Left hindlimb (tissue), 1 donor: ENCODE measurements around the gene FGD5.

Source experiments
- DNase-seq: peaks from one replicate; pipeline ENCODE4 v3.0.0-alpha.2; 2018

The FGD5 gene

DNA sequence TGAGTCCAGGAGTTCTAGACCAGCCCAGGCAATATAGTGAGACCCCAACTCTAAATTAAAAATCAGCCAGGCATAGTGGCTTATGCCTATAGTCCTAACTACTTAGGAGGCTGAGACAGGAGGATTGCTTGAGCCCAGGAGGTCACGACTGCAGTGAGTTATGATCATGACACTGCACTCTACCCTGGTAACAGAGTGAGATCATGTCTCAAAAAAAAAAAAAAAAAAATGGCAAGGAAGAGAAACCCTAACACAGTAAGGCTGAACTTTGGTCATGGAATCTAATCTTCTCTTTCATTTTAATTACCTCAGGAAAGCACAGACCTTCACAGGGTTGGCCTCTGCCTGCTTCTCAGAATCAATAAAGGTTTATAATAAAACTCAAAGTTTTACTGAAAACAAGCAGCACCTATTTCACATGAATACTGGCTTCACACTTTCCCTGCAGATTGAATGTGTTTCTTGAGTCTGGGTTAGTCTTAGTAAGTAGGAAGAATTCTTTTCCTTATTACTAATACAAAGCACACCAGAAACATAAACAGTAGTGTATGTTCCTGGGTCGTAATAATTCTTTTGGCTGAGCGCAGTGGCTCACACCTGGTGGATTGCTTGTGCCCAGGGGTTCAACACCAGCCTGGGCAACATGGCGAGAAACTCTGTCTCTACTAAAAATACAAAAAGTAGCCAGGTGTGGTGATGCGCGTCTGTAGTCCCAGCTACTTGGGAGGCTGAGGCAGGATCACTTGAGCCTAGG is 117.0 kb downstream of the FGD5 start:
- DNase-seq = no peak

DNA sequence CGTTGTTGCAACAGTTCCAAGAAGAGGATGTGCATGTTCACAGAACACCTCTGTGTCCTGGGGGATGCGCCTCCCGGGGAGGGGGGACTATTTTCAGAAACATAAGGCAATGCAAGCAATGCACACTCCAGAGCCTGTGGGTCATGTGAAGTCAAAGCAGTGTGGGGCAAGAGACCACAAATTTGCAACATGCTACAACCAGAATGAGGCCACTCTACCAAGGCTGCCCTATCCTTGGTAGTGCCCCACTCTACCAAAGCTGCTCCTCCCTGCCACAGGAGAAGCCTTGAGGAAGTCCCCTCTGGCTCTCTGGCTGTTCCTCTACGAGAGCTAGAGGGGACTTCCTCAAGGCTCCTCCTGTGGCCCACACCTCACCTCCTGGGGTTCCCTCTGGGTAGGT is 120.2 kb downstream of the FGD5 start:
- no peak for DNase-seq

DNA sequence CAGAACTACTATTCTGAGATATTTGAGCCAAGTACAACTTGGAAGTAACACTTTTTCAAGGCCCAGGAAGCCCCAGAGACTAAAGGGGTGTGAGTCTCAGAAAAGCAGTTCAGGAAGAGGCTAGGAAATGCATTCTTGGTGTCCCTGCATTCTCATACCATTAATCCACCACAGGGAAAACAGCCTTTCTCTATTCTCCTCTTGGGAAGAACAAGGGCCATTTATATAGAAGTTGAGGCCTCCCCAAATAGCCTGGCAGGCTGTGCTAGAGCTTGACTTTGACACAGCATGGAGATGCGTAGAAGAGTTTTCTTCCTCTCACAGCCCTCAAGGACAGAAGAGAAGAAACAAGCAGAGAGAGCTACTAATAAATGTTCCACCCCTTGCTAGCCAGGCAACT is 123.1 kb downstream of the FGD5 start:
- no peak for DNase-seq

DNA sequence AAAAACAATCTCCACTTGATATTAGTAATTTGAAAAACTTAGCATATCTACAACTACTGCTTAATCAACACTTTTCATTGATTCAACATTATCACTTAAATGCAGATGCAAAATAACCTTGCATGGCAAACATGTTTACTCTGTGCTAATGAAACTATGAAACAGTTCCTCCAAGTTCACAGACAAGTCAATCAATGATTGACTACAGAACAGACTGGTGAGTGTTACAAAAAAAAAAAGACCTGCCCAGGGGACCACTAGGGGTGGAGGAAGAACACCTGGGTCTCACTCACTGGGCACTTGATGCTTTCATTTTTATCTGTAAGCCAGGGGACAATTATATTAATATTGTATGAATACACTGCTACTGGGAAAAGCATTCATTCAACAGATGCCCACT is 124.3 kb downstream of the FGD5 start:
- no peak for DNase-seq

DNA sequence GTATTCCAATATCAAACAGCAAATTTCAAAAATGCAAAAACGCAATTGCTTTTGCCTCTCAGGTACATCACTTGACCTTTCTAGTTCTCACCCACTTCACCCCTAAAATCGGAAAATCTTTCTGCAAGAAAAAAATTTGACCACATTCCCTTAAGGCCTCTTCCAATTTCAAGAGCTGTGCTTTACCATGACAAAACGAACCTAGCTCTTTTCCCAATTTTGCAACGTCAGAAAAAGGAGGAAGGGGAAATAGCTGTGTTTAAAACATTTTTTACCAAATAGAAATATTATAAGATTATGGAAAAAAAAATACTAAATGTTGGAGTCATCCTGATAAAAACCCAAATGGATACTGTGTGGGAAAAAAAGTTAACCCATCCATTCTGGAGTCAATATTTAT is 127.5 kb downstream of the FGD5 start:
- no peak for DNase-seq

DNA sequence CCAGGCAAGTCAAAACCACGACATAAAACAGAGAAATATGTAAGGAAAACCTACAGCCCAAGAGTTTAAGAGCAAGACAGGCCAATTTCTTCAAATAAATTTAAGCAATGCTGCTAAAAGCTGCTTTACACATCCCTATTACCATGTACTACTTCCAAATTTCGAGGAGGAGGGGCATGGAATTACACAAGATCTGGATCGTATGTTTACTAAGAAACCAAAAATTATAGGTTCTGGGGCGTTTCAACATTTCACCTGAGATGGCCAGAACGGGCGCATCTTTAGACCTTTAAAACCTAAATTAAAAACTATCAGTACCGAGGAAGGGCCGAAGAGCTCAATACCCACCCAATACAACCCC is 128.0 kb downstream of the FGD5 start:
- DNase-seq = no peak

DNA sequence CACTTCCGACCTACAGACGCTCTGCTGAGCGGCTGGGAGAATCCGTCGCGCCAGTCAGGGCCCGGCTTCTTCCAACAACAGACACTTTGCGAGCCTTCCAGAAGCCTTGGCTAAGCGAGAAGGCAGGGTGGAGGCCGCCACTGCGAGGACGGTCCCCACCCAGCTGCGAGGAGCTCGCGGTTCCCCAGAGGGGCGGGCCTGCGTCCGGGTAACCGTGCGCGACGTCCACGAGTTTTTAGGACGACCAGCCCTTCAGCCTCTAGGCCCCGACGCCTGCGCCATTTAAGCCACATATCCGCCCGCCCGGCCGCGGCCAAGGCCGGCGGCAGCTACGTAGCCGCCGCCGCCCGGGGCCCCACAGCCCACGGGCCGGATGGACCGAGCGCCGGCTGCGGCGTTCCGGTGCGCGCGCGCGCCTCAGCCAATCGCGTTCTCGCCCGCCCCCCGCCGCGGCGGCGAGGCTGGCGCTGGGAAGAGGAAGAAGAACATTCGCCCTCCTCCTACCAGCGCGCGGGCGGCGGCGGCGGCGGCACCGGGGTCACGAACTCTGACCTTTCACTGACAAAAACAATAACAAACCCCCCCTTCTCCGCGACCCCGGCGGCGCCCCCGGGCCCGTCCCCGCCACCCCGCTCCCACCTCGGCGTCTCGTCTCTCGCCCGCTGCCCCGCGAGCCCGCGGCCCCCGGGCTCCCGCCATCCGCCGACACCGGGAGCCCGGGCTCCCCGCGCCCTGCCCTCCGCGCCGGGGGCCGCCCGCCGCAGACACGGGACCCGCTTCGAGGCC is 128.5 kb downstream of the FGD5 start, which contains the start of gene NR2C2:
Gene NR2C2, plus strand, starts transcription at position 484 of the 786 bp plus-strand sequence. CDS start 56,332 bp downstream, outside the sequence.
- peak; percentile 88 for DNase-seq

DNA sequence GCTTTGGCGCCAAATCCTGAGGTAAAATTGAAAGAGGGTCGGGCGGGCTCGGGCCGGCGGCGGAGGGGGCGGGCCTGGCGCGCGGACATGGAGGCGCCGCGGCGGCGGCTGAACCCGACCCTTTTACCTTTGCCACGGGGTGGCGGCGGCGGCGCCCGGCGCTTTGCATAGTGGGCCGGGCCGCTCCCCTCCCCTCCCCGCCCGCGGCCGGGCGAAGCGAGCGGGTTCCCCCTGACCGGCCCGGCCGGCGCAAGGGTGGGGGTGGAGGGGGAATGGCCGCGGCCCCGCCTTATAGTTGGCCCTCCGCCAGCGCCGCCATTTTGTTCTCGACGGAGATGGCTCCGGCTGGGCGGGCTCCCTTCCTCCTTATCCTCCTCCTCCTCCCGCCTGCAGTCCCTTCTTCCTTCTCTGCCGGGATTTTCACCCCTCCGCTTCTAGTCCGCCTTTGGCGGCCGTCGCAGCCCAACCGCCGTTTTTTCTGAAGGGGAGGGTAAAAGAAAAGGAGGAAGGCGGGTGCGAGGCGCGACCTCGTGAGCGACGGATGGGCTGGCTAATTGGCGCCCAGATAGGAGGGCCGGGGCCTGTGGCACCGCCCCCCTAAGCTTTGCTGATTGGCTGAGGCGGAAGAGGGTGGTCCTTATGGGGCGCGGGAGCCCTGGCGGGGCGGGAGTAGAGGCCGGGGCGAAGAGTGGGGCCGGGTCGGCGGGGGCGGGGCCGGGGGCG is 129.3 kb downstream of the FGD5 start:
- peak; percentile 98 for DNase-seq

DNA sequence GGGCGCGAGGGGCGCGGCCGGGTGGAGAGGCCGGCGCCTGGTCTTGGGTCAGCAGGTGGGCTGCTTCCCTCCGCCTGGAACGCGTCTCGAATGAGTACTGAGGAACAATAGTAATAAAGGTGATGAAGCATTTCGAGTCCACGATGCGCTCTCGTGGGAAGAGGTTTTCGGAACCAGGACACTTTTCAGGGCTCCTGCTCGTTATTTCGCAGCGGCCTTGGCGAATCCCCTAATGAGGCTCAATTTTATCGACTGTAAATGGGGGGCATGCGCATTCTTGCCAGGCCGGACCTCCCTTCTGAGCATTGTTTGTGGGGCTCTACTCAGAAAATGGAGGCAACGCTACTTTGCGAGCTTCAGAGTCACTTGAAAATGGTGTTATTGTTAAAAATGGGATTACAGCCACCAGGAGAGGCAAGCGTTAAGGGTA is 129.9 kb downstream of the FGD5 start:
- DNase-seq = no peak

DNA sequence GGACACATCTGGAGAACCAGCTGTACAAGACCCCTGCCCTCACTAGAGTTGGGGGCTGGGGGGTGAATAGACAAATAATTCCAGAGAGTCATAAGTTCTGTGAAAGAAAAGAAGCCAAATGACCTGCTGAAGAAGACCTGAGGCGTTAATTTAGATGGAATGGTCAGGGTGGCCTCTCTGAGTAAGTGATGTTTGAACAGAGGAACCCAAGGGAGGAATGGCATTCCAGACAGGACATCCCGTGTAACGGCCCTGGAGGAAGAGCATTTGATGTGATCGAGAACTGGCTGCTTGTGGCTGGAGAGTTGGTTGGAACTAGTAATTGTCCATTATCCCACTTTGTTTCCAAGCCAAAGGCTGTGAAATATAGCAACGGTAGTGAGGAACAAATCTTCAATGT is 130.4 kb downstream of the FGD5 start:
- DNase-seq = no peak

DNA sequence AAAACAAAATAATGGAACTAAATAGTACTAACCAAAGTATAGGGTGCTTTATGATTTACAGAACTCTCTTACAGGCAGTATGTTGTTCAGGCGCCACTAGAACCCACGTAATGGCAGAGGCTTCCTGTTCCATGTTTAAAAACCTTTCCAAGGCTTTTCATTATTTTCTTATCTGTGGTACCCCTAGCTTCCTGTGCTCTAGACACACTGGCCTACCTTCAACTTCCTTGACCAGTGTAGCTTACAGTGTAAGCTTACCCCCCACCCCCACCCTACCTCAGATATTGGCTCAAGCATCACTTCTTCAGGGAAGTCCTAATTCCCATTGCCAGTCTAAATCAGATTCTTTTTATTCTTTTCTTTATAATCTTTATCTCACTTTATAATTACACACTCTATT is 131.5 kb downstream of the FGD5 start:
- no peak for DNase-seq

DNA sequence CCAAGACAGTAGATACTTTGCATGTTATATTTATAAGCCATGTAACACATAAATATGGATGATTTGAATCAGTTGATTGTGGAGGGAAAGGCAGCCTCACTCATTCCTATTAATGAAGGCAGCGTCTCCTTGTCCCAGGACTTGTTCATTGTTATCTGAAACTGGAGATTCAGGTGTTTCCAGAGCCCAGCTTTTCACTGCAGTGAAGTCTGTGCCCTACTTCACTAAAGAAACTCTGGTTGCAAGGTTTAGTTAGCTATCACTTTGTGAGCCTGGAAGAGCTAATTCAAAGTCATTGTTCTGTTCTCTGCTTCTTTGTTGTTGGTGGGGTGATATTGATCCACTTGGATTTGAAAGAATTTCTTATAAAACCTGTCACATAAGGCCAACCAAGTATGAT is 138.4 kb downstream of the FGD5 start:
- DNase-seq = no peak

DNA sequence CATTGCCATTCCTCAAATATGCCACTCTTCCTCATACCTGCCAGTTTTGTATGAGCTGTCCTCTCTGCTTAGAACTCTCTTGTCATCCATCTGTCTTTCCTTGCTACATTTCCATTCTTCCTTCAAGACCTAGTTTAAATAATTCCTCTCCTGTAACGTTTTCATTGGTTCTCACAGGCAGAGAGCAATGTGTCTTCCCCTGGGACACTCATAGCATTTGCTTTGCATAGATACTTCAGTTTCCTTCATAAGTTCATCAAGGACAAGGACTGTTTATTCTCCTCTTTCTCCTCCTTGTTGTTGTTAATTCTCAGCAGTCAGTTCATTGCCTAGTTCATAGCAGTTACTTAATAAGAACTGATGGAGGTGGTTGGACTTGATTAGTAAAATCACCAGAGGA is 139.2 kb downstream of the FGD5 start:
- no peak for DNase-seq

DNA sequence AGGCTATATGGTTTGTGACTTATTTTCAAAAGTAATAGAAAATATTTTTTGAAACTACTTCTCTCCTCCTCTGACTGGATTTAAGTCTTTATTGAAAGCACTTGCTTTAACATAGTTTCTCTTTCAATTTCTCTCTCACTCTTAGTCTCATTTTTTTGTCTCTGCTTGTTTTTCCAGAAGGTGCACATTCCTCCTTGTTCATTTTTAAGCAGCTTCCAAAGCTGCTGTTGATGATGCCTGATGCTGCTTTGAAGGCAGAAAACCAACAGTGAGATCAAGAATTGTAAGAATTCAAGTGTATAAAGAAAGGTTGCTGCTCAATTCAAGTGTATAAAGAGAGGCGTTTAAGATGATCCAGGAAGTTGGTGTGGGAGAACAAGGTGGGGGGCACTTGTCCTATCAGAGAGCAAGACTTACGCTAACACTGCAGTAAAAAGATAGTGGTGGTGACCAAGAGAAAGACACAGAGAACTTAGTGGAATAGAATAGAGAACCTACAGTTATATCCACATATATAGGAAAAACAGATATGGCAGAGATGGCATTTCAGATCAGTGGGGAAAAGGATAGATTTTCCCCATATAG is 140.7 kb downstream of the FGD5 start:
- no peak for DNase-seq

DNA sequence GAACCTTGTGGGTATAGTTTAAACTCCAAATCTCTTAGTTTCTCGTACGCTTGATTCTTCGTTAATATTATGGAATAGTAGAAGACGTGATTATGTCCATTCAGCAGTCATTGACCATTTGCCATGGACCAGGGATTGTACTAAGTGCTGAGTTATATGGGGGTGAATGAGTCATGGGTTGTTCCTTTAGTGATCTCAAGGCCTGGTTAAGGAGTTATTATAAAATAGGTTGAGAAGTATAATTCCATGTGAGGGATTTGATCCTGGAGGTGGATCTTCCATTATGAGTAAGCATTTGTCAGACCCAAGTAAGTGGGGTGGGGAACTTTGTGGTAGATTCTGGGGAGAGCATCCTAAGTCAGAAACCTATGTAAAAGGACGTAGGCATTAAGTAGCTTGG is 144.0 kb downstream of the FGD5 start:
- no peak for DNase-seq

DNA sequence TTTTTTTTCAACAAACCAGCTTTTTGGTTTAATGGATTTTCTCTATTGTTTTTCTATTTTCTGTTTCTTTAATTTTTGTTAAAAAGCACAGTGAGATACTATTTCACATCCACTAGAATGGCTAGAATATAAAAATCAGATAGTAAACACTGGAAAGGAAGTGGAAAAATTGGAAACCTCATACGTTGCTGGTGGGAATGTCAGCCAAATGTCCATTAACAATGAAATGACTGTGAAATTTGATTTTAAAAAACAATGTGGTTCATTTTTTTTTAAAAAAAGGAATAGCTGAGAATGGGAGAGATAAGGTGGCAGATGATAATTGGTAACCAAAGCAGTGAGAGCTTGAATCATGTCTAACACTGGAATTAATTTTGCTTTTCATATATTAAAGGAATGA is 148.5 kb downstream of the FGD5 start:
- no peak for DNase-seq

DNA sequence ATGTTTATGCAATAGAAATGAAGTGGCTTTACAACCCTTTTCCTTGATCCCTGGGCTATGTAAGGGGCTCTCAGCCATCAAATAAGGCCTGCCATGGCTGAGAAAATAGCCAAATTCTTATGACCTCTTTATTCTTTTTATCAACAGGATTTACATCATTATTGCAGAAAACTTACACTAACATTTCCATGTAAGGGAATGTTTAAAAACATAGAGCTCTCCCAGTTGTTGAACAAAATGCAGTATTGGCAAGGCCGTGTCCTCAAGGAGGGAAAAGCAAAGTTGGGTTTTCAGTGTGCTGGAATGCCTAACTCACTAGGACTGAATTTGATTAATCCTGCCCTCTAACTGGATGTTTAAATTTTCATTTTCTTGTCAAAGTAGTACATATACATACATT is 150.9 kb downstream of the FGD5 start:
- no peak for DNase-seq

DNA sequence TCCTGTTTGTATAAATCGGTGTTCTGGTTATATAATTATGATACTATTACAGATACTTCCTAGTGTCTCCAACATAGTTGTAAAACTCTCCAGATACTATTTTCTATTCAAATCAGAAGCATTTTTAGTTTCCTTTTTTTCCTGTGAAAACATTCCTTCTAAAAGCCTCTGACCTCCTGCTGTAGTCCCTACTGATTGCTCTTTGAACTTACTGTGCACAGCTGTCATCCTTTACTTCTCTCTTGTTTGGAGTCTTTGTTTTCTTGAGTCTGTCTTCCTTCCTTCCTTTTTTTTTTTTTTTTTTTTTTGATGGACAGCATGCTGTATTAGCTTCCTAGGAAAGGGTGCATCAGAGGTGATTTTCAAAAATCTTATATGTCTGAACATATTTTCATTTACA is 157.6 kb downstream of the FGD5 start:
- DNase-seq = no peak

DNA sequence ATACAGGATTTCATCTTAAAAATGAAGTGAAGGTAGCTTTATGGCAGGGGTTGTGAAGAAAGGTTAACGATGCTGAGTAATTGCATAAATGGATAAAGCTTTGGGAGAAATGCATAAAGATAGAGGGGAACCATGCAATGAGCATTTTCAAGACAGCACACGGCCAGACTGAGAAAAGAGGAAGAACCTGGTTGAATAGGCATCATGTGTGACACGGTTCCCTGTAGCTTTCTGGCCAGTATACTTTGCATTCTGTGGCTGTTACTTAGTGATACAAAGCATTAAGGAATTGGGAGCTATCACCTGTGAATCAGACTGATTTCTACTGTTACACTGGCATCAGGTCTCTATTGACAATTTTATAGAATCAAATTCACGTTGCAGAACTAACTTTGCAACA is 161.9 kb downstream of the FGD5 start:
- no peak for DNase-seq
